Activated T-cell treated with anti-CD3 and anti-CD28 coated beads, Interleukin-2, amount 50 U/mL, for 48 hours (primary cell): Measurements from ENCODE around the gene CD300LB.

Experiments
- DNase-seq, 2 experiments: peaks; one replicate each; pipeline ENCODE4 v3.0.0-alpha.2; 2020

The CD300LB gene

DNA sequence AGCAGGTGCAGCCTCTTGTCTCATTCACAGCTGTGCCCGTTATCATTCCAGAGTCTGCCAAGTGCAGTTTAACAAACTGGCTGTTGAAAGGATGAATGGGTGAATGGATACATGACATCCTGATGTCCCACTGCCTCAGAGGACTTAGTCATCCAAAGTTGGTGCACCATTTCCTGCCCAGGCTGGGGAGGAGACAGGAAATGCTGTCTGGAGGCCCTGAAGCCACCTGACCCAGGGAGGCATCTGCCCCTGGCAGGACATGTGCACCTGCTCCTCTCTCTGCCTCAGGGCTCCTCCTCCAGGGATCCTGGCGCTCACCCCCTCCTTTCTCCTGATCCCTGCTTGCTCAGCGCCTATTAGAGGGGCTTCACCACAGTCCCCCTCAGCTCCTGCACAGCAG lies 16.5 kb upstream of the CD300LB start:
- peak; percentile 33 to 35 for DNase-seq

DNA sequence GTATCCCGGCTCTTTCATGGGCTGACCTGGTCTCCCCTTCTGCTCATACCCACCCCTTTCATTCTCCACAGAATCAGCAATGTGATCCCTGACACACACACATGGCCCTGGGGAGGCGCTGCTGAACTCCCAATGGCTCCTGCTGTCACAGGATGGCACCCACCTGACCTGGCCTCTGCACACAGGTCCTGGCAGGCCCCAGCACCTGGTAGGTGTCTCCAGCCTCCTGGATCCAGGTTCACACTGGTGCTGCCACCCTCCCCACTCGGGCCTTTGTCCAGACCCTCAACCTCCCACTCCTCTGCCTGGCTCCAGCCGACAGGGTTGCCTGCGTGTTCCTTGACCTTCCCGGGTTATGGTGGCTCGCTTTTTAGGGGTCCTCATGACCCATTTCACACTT lies 16.0 kb upstream of the CD300LB start:
- no peak for DNase-seq

DNA sequence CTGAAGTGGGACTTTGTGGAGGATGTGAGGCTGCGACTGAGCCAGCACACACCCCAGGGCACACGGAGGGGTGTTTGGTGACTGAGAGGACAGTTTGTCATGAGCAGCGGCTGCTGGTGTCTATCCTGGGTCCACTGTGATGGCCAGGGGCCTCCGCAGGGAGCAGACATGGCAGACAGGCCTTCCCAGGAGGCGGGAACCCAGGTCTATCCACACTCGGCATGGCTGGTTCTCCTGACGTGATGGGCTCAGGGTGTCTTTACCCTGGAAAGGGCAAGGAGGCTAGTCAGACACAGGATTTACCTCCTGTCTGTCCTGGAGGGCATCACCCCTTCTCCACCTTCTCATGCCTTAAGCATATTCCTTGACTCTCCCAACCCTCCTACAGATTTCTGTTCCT lies 15.3 kb upstream of the CD300LB start:
- DNase-seq = no peak

DNA sequence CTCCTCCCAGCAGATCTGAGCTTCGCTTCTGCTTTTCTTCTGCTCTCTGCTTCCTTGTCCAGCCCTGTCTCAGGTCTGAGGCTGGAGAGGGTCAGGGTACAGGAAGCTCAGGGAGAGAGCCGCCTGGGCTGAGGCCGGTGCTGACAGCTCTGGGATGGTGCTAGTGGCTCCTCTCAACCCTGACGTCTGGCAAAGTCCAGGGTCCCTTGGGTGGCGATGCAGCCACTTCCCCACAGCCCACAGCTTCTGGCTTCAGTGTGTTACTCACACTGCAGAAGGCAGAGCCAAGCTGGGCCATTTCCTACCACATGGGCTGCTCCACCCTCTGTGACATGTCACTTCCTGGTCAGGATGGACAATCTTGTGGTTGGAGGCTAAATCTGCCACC lies 14.6 kb upstream of the CD300LB start, which contains the start of gene CD300C:
Gene CD300C, minus strand, starts transcription at position 273 of the 388 bp plus-strand sequence. CDS start 333 bp downstream, outside the sequence.
- DNase-seq = no peak

DNA sequence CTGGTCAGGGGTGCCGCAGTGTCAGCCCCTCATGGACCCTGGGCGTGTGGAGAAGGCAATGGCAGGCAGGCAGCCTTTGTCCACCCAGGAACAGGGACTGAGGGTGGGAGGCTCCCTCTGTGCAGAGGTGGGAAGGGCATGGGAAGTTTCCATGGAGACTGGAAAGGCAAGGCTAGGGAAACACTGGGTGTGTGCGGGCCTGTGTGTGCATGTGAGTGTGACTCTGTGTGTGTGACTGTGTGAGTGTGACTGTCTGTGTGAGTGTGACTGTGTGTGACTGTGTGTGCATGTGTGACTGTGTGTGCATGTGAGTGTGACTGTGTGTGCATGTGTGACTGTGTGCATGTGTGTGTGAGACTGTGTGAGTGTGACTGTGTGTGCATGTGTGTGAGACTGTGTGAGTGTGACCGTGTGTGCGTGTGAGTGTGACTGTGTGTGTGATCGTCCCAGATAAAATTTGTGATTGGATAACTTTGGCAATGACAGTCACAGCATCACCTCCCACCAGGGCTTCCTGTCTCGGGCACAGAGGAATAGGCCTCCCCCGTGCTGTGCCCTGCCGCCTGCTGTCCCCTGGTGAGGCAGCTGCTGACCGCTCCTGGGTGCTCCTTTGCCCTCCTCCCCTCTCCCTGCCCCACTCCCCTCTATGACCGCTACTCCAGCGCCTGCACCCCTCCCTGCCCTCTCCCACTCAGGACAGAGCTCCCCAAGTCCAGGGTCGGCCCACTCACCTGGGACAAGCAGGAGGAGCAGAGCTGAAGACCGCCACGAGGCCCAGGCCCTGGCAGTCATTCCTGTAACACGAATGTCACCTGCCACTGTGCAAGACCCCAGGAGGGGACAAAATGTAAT lies 13.9 kb upstream of the CD300LB start:
- DNase-seq = no peak

DNA sequence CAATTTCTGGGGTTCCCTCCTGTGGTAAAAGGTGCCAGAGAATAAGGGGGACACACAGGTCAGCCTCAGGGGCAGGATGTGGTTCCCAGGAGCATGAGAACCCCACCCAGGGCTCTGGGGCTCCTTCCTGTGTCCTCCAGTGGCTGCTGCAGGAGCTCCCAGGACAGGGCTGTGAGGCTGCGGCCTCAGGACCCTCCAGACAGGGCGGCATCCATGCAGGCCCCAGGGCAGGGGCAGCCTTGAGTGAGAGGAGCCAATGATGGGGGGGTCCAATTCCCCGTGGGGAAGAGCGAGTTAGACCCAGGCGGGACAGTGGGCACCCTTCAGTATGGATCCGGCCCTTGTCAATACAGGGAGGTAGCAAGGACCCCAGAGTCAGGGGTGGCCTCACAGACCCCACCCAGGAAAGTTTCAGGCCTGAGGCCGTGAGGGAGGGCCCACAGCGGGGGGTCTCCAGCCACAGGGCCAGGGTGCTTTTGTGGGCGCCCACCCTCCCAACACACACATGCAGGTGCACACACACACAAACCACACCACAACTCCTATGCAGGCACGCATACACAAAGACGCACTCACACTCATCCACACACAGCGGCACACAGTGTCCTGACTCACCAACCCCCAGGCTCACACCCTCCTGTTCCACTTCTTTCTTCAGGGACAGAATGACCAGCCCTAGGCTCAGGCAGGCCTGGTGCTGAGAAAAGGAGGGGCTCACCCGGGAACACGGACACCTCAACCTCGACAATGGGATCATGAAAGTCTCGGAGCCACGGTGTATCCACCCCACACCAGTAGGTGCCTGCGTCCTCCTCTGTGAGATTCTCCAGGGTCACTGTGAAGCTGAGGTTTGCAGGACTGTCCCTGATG lies 12.9 kb upstream of the CD300LB start:
- no peak for DNase-seq

DNA sequence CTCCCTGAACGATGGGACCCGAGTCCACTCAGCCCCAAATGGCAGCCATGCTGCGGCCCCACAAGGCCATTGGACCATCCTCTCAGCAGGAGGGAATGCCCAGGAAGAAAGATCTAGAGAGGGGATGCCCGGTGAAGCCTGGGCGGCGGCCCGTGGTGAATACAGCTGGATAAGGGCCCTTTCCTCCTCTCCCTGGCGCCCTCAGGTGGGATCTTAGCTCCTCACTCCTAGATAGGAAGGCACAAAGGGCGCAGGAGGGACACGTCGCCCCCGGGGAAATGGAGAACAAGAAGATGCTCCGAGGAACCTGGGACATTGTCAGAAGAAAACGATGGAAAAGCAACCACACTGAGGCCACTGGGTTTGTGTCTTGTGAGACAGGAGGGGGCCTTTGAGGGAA lies 12.1 kb upstream of the CD300LB start:
- no peak for DNase-seq

DNA sequence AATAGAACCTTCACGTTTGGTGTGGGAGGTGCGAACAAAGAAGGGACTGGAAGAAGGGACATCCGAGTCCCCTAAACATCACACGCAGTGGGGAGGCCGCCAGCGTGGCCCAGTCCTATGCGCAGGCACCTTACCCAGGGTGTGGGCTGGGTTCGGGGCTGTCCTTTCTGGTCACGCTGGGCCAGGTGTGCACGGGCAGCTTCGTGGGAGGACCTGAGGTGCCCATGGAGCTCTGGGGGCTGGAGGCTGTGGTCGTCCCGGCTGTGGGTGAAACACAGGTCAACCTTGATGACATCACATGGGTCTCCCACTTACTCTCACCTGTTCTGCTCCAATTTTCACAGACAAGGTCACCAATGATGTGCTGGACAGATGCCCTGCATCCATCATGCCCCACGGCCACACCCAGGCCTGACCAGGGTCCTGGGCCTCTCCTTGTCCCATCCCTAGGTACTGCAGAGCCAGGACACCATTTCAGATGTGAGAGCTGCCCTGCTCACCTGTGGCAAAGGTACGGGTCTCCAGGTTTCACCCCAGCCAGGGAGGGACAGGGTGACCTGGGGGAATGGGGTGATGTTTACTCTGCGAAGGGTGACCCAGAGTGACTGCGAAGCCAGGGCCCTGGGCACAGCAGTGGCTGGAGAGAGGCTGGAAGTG lies 11.6 kb upstream of the CD300LB start:
- no peak for DNase-seq

DNA sequence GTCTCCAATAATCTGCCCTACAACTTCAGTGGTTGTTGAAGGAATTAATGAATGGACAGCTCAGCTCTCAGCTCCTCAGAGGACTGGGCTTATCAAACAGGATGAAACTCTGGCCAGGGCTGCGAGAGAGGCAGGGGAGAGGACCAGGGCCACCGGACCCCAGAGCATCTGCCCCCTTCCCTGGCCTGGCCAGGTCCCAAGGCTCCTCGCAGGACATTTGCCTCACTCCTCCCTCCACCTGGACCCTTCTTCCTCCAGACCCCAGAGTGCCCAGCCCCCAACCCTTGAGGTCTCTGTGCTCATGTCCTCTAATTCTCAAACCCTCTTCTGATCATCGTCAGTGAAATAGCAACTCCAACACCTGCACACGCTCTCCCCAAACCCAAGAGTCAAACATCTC lies 10.9 kb upstream of the CD300LB start:
- DNase-seq = no peak

DNA sequence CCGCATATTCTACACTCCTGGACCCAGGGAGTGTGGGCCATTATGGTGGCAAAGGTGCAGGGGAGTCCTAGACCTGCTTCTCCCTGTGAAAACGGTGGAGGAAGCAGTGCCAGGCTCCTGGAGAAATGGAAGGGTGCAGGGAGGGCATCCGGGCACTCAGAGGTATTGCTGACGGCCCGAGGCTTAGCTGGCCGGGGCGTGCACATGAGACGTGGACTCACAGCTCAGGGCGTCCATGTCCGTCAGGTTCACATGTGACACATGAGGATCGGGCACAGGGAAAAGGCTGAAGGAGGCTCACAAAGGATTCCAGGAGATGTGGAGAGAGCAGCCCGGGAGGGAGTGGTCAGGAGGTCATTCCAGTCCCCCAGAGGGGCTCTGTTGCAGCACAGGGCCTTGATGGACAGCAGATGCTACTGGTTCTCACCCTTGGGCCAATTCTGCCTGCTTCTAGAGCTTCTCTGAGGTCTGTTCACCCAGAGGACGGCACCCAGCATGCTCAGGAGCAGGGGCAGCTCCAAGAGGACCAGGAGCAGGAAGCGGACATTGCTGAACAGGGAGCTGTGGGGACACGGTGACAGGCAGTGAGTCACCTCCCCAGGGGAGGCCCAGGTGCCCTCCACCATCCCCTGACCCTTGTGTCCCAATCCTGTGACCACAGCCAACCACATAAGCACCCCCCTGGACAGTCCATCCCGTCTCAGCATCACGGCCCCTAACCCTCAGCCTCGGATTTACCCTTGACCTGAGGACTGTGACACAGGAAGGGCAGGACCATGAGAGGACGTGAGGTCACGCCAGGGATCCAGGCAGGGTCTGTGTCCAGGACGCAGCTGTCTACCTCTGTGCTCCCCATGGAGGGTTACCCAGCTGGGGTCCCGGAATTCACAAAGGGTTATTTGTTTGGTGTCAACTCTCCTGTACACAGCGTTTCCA lies 10.2 kb upstream of the CD300LB start:
- no peak for DNase-seq

DNA sequence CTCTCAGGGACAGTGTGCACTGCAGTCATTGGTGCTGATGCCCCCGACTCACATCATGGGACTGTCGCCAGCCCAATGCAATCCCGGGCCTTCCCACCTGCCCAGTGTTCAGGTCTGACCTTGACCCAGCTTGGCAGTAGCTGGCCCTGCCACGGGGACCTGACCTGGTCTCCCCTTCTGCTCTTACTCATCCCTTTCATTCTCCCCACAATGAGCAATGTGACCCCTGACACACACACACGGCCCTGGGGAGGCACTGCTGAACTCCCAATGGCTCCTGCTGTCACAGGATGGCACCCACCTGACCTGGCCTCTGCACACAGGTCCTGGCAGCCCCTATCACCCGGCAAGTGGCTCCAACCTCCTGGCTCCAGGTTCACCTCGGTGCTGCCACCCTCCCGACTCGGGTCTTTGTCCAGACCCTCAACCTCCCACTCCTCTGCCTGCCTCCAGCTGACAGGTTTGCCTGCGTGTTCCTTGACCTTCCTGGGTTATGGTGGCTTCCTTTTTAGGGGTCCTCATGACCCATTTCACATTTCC lies 8.1 kb upstream of the CD300LB start:
- no peak for DNase-seq

DNA sequence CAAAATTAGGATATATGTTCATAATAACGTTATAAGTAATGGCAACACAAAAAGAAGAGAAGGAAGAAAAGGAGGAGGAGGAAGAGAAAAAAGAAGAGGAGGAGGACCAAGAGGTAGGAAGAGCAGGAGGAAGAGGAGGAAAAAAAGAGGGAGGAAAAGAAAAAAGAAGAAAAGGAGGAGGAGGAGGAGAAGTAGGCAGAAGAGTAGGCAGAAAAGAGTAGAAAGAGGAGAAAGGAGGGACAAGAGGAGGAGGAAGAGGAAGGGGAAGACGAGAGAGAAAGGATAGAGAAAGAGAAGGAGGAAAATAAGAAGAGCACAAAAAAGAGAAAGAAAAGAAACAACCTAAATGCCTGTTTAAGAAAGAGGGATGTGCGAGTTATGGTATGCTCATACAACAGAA lies 5.6 kb upstream of the CD300LB start:
- DNase-seq = no peak

DNA sequence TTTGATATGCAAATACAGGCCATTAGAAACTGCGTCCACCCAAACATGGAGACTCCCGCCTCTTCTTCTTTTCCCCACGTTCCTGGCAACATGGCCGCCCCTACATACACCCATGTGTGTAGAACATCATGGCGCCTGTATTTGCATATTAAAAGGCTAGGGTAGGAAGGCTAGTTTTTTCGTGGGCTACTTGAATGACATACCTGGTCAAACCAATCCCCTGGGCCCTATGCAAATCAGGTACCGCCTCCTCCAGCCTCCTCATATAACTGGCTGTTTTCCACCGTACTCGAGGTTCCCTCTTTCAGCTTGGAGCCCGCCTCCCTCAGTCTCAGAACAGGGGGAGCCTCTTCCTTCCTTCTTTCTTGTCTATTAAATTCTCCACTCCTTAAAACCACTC lies 840 bp upstream of the CD300LB start:
- peak; percentile 14 to 15 for DNase-seq

DNA sequence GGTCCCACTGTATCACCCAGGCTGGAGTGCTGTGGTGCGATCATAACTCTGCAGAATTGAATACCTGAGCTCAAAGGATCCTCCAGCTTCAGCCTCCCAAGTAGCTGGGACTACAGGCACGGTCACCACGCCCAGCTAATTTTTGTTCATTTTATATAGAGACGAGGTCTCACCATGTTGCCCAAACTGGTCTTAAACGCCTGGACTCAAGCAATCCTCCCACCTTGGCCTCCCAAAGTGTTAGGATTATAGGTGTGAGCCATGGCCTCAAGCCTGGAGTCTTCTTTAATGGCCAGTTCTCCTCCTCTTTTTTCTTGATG lies 484 bp downstream of the CD300LB start:
- DNase-seq = no peak

DNA sequence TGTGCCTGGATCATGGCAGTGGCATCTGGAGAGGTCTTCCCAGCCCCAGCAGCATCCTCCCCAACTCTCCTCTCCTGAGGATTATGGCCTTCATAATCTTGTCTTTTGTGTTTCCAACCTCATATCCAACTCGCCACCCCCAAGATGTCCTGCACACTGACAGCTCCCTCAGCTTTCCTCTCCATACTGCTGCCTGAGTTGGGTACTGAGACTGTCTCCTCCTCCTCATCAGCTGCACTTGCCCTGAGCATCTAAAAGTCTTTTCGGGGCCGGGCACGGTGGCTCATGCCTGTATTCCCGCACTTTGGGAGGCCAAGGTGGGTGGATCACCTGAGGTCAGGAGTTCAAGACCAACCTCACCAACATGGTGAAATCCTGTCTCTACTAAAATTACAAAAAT lies 2.0 kb downstream of the CD300LB start:
- no peak for DNase-seq

DNA sequence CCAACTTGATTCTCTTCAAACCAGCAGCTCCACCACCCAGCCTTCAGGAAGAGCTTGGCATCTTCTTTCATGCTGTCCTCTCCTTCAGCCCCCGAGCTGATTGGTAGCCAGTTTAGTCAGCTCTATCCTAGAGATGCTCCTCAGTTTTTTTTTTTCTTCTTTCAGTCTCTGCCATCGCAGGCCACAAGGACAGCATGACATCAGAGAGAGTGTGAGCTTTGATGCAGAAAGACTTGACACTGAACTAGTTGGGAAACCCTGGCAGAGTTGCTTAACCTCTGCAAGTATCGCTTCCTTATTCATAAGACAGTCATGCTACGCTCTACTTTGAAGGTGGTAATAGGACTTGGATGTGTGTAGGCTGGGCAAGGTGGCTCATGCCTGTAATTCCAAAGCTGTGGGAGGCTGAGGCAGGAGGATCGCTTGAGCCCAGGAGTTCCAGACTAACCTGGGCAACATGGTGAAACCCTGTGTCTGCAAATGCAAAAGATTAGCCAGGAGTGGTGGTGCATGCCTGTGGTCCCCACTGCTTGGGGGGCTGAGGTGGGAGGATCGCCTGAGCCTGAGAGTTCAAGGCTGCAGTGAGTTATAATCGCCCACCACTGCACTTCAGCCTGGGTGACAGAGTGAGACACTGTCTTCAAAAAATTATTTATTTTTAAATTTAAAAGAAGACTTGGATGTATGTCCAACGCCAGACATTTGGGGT lies 2.6 kb downstream of the CD300LB start:
- peak in 1 of 2 experiments; percentile 13 for DNase-seq

DNA sequence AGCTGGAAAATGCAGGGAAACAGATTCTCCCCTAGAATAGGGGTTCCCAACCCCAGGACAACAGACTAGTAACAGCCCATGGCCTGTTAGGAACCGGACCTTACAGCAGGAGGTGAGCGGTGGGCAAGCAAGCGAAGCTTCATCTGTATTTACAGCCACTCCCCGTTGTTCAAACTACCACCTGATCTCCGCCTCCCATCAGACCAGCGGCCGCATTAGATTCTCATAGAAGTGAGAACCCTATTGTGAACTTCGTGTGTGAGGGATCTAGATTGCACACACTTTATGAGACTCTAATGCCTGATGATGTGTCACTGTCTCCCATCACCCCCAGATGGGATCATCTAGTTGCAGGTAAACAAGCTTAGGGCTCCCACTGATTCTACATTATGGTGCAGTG lies 3.5 kb downstream of the CD300LB start:
- peak in 1 of 2 experiments; percentile 3 for DNase-seq

DNA sequence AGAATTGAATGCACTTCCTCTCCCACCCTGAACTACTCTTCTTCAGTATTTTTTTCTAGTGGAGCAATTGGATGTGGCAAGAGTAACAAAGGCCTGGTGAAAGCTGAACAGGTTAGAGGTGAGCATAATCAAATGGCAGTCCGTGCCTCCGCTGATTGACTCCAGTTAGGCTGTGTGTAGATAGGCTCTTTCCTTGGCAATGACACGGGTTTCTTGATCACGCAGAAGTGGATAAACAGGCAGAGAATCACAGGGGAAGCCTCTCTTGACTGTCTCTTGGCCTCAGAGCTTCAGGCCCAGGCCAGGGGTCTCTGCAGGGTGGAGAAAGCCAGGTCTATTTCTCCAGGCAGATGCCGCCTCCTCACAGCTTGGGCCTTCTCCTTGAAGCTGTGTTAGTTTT lies 4.2 kb downstream of the CD300LB start:
- DNase-seq = no peak

DNA sequence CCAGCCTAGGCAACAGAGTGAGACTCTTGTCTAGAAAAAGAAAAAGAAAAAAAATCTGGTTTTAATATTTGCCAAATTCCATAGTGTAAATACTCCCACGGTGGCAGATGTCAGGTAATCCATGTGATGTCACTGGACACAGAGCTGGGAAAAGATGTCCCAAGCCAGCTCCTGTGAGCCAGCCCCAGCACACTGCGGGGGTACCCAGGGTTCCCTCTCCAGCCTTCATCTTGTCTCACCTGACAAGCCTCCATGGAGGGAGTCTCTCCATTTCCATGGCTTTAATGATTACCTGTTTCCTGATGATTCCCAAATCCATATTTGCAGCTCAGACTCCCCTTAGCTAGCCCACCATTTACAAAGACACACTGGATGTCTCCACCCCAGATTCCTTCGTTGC lies 4.6 kb downstream of the CD300LB start:
- DNase-seq = no peak

DNA sequence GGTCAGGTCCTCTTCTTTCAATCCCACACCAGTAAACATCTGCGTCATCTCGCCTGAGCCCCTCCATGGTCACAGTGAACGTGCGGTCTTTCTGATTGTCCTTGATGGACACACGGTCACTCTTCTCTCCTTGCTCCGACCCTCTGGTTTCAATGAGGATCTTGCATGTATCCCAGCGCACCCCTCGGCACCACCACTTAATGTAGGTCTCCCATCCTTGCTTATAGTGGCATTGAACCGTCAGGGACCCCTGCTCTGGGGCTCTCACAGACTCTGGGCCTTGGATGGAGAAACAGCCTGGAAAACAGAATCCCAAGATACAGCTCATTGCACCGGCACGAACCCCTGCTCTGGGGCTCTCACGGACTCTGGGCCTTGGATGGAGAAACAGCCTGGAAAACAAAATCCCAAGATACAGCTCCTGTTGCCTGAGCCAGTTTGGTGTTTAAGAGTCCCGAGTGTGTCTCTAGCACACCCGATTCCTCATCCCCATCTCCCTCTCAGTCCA lies 5.4 kb downstream of the CD300LB start:
- DNase-seq = peak in 1 of 2 experiments; percentile 9

DNA sequence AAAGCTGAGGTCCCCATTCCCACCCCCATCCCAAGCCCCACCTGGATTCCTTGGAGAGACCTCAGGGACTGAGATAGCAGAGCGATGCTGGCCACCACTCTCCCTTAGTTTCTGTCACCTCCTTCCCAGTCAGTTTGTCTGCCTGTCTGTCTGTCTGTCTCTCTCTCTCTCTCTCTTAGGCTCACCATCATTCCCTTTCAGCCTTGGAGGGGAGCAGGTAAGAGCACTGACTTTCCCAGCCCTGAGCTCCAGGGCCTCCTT lies 5.9 kb downstream of the CD300LB start:
- peak; percentile 4 to 7 for DNase-seq
